ENCODE measurements around the gene ADAMTSL2.

ADAMTSL2 gene

DNA sequence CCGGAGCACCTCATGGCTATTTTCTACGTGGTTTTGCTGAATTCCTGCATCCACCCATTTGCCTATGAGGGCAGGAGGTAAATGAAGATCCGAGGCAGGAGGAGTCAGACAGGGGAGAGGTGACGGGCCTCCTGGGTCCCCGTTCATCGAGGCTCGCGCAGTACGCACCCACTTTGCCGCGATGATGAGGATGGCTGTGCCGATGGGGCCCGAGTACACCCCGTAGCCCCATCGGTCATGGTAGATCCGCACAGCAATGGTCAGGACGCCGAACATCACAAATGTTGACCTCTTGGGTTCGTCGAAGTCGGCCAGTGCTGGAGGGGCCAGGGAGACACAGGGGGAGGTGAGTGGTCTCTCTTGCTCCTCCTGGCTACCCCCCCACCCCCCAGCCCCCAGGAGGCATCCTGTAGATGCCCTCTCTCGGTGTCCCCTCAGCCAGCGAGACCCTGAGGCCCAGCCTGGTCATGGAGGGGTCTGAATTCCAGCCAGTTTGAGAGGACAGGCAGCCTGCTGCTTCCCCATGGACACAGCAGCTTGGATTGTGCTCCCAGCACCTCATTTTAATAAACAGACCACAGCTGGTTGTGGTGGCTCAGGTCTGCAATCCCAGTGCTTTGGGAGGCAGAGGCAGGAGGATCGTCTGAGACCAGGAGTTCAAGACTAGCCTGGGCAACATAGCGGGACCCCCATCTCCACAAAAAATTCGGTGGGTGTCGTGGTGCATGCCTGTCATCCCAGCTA, 15.6 kb upstream of the ADAMTSL2 start:
- no peak for DNase-seq

DNA sequence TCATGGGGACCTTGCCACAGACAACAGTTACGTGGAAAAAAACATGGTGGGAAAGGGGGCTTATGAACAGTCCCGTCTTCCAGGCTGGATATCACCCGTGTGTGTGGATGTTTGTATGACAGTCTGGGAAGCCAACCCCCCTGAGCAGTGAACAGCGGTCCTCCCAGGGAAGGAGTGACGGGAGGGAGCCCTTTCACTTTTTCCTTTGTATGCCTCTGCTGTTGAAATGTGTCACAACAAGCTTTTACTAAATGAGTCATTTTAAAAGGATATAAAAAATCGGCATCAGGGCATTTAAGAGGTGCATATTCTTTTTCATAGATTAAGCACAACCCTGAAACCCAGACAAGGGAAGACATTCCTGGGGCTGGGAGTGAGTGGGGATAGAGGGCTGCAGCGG, 14.8 kb upstream of the ADAMTSL2 start:
- no peak for DNase-seq

DNA sequence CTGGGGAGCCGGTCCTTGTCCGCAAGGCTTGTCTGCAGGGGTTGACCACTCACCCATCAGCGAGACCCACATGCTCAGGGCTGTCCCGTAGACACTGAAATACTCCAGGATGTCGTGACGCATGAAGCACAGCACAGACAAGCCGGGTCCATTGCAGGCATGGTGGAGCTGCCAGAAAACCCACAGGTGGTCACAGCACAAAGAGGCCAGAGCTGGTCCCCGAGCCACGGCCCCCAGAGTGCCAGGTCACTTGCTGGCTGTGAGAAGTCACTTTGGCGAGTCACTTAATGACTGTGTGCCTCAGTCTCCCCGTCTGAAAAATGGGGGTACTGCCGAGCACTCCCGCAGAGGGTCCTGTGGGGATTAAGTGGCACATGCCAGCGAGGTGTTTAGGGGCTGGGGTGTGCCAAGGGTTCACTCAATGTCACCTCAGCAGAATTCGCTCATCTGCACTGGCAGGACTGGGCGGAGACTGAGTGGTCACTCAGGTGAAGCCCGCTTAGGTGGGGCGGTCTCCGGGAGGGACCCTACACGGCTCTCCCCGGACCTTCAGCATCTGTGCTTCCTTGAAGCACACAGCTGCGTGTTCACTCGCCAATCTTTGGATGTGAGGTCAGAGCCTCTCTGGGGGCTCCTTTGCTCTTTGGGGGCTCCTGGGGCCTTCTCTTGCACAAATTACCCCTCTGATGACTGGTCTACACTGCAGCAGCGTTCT, 14.2 kb upstream of the ADAMTSL2 start:
- no peak for DNase-seq

DNA sequence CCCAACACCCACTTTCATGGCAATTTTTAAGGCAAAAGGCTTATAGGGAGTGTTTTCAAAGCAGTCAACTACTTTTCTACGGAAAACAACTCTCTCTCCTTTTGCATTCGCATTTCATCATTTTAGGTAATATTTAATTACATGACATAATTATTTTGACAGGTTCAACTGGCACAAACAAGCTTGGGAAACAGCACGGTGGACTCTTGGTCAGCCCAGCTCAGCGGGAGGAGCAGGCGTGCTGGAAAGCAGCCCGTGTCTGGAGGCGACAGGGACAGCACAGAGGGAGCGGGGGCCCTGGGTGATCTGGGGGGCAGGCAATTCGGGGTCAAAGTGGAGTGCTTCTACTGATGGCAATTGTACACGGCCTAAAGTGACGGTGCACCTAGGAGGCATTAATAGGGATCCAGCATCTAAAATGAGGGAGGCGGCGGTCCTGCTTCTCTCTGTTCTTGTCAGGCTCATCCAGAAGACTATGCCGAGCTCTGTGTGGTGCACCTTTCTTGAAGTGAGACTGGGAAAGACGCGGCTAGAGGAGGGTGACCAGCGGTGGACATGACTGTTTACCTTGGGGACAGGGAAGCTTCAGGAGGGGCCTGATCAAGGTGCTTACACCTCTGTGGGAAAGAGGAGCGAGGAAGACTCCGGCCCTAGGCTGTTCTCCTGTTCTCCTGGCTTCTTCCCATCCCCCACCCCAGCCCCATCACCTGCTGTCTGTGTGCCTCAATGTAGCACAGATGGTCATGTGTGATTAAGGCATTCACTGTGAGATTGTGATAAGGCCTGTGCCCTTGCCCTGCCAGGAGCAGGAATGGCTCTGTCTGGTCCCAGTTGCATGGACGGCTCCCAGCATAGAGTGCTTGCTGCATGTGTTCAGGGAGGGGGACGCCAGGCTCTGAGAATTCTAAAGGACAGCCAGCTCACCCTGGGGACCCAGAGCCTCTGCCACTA, 13.1 kb upstream of the ADAMTSL2 start:
- DNase-seq, result no peak

DNA sequence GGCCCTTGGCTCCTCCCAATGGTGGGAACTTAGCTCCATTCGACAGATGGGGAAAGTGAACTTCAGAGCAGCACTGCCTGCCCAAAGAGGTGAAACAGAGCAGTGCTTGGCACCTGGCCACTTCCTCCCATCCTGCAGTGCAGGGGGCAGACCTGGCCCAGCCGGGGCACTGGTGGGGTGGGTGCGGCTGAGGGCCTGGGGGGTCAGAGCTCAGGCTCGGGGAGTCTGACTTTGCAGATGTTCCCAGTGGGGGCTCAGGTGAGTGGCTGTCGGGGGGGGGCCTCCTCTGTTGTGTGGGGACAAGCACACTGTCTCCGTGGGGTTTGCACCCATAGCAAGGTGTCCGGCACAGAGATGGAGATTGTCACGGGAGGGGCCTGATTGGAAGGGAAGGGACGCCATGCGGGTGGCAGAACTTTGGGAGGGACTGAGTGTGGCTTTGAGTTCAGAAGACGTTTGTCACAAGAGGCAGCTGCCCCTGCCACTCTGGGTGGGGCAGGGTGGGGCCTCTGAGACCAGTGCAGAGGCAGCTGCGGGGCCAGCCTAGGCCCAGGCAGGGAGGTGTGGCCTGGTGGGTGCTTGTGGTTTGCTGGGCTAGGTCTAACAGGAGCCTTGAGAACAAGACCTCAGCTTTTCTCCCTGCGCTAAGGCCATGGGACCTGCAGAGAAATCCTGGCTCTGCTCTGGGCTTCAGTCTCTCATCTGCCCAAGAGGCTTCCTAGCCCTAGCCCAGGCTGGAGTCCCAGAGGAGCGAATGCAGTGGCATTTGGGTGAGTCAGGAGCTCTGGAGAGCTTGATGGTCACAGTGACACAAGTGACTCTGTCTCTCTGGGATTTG, 12.2 kb upstream of the ADAMTSL2 start:
- no peak for DNase-seq

DNA sequence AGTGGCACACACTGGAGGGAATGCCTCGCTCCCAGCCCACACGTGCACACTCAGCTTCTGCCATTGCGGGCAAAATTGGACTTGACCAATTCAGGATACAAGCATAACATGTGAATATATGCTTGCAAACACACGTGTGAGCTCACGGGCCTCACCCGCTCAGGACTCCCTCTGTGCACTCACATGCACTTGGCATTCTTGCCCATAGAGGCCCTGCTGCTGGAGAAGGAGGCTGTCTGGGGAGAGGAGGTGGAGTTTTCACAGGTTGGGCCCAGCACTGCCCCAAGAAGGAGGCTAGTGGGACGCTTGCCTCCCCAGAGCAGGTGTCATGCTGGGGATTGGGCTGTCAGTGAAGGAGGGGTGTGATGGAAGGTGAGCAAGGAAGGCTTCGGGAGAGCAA, 11.4 kb upstream of the ADAMTSL2 start:
- DNase-seq, result no peak

DNA sequence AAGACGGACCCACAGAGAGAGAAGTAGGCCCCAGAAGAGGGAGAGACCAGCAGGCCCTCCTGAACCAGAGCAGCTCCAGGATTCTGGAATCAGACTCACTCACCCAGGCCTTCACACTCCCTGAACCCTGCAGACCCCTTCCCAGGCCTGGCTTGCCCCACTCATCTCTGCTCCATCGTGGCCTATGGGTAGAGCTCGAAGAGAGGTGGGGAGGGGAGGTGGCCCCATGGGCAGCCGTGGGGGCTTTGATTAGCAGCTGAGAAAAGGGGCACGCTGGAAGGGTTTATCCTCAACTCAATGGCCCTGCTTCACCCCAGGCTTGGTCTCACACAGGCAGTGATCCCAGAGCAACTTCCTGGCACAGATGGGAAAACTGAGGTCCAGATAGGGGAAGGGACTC, 10.4 kb upstream of the ADAMTSL2 start:
- DNase-seq, result no peak

DNA sequence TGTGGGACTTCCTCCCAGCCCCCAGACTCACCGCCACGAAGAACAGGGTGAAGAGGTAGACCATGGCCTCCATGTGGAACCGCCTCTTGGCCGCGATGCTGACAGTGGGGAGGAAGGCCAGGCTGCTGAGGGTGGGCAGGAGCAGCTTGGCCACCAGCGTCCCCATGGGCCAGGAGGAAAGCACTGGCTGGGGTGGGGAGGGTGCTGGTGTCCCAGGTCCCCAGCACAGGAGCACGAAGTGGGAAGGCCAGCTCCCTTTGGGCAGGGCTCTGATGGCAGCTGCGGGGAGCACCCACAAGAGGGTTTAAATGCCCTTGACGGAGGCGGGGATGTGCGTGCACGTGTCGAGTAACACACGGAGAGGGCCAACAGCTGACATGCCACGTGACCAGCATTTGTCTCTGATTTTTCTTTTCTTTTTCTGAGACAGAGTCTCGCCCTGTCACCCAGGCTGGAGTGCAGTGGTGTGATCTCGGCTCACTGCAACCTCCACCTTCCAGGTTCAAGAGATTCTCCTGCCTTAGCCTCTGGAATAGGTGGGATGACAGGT, 9.8 kb upstream of the ADAMTSL2 start, which contains the start of gene MYMK:
Gene MYMK, minus strand, starts transcription at position 281 of the 550 bp plus-strand sequence. Its CDS starts 115 bp downstream, at position 166.
- DNase-seq, result no peak

DNA sequence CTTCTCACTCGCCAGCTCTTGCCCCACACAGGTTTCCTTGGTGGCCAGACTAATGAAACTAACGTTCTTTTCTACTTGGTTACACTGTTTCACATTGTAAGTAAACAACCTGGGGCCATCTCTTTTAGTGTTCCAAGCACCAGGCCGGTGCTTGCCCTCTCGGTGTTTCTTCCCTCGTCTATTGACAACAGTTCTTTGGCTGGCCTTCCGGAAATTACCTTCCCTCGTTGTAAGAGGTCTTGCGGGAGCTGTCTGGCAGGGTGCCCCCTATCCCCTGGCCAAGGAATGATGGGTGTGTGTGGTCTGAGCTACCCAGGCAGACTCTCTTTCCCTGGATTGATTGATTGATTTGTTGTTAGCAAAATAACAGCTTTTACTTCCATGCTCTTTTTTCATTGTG, 8.8 kb upstream of the ADAMTSL2 start:
- DNase-seq, result no peak

DNA sequence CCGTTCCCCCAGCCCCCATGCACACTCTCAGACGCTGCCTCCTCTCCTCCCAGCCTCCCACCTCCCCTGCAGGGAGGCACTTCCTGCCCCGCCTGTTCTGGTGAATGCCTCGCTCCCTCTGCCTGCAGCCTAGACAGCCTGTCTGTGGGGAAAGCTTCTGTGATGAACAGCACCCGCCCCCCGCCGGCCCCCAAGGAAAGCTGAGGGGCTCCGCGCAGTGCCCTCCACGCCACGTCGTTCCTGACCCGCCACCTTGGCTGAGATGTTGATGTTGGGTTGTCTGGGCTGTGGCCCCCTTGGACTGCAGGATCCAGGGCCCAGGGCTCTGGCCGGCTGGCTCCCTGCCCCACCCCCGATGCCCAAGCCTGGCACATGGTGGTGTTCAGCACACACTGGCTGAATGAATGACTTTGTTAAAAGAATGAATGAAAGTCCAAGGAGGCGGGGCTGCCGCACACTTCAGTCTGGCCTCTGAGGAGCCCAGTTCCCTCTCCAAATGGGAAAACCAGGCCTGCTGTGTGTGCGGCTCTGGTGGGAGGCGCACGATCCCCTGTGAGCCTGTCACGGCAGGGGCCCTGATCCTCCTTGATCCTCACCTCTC, 7.7 kb upstream of the ADAMTSL2 start:
- no peak for DNase-seq

DNA sequence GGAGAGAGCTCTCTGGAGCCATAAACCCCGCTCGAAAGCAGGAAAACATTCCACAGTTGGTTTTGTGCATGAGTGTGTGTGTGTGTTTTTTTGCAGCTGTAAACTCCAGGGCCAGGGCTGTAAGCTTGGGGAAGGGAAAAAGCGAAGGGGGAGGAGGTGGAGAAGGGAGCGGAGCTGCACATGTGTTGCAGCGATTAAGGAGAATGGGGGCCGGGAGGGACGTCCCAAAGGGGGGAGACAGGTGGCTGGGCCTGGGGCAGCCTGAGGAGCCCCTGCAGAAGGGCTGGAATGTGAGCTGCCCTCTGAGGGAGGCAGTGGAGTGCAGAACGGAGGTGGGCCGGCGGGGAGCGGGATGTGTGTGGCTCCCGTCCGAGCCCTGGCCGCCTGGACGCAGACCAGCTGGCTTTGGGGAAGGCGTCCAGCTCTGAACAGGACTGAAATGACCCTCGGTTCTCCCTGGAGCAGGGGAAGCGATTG, 7.0 kb upstream of the ADAMTSL2 start:
- no peak for DNase-seq

DNA sequence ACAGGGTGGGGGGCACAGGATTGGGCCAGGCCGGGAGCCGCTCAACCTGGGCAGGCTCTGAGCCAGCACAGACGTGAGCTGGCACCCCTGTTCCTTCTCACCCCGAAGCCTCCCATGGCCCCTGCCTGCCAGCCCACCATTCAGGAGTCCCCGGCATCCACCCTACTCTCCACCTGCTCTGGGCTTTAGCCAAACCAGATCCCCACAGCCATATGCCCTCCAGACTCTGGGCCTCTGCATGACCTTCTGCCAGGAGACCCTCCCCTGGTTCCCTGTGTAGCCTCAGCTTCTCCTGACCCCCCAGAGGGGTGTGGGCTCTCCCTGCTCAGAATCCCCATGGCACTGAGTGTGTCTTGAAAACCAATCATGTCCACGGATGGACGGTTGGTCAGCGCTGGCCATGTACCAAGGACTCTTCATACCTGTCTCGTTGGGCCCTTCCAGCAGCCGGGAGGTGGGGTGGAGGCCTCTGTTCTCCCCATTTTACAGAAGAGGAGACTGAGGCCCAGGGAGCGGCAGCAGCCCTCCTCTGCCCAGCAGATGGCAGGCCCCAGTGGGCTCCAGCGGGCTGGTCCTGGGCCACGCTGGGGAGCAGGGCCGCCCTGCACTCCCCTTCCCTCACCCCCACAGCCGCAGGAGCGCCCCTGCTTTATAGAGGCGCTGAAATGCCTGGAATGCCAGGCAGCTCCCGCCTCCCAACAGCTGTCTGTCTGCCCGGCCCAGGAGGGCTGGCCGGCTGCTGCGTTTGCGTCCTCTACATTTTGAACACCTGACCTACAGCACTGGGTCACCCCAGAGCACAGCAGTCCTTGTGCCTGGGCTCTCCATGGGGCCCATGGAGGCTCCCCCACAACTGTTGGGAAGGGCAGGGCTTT, 6.3 kb upstream of the ADAMTSL2 start:
- no peak for DNase-seq

DNA sequence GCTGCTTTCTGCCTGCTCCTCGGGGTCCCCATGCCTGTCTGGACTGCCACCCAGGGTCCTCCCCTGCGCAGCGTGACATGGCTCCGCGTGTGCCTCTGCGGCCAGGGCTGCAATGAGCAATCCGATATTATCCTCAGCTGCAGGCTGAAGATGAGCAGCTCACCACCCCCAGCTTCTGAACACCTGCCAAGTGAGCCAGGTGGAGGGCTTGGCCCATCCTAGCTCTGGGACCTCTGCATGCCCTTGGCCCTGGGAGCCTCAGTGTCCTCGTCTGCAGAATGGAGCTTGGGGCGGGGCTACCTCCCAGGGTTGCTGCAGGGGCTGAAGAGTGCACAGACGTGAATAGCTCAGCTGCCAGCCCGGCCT, 5.6 kb upstream of the ADAMTSL2 start:
- DNase-seq, result no peak

DNA sequence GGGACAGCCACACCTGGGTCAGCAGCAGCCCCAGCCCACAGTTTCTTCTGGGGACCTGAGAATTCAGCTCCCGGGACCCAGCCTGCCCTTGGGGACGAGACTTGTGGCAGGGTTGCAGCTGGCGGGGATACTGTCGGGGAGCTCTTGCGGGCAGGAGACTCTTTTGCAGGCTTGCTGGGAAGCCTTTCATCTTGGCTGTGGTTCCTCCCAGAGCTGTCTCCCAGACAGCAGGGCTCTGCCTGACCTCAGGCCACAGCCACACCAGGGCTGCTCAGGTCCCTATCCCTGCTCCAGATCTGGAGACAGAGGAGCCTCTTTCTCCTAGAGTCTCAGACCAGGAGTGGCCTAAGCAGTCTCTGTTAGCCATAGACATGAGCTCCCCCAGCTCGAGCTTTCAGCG, 5.0 kb upstream of the ADAMTSL2 start:
- DNase-seq, result no peak

DNA sequence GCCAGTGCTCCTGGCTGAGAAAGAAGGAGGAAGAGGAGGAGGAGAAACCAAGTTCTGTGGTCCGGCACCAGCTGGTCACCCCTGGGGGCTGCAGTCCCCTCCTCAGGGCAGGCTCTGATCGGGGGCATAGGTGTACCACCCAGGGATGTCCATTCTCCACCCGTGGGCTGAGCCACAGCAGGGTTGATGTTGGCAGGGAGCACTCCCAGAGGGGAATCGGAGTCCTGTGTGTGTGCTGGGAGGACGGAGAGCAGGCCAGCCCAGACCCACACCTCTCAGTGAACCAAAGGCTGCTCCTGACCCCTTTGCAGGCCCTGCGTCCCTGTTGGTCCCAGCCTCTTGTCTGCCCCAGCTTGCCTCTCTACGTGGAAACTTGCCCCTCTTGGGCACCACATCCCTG, 4.6 kb upstream of the ADAMTSL2 start:
- DNase-seq, result no peak

DNA sequence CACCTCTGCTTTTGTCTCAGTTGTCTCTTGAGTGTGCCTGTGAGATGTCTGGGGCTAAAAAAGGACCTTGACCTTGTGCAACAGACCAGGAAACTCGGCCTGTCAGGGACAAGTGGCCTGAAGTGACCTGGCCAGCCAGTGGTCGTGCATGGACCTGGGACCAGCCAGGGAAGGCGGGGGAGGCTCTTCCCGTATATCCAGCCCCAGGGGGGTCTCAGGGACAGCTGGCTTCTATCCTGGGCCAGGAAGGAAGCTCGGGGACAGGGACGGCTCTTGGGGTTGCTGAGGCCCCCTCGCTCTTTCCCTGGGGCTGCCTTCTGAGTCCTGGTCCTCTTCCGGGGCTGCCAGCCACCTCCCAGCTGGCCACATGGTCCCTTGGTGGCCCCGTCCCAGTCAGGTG, 3.2 kb upstream of the ADAMTSL2 start:
- no peak for DNase-seq

DNA sequence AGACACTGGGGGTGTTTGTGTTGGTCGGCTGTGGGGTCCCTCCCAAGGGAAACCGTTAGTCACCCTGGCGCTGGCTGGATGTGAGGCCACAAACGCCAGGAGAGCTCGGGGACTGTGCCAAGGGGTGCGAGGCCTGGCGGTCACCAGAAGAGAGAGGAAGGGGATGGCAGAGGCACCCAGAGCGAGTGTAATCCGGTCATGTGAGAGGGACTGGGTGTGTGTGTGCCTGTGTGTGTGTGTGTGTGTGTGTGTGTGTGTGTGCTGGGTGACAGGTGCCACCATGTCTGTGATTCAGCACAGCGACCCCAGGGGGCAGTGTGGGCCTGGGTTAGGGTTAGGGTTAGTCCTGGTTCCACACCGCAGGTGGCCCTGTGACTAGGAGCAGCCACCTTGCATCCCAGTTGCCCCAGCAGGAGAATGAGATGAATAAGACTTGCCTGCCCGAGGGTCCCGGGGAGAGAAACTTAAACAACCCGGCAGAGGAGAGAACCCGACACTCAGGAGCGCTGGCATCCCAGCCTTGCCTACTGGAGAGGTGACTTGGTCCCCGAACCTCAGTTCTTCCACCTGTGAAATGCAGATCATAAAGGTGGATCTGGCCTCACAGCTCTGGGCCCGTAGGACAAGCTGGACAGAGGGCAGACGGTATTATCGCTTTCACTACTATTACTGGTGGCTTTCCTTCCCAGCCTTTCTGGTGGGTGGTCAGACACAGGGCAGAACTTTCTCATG, 1.4 kb upstream of the ADAMTSL2 start:
- peak; percentile 65 for DNase-seq

DNA sequence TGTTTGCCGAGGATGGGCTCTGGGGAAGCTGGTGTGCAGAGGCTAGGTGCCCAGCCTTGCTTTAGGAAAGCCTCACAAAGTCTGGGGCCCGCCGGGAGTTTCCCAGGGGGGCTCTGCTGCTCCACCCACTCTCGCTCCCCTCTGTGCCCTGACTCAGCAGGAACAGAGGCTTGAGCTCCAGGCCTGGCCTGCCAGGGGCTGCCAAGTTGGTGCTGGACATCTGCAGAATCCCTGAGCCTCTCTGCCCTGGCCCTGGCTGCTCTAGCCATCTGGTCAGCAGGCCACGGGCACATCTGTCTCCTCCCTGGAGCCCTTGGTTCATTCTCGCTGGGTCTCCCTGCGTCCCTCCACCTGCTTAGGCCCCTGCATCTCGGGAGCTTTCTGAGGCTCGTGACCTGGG, 647 bp upstream of the ADAMTSL2 start:
- DNase-seq, result no peak

DNA sequence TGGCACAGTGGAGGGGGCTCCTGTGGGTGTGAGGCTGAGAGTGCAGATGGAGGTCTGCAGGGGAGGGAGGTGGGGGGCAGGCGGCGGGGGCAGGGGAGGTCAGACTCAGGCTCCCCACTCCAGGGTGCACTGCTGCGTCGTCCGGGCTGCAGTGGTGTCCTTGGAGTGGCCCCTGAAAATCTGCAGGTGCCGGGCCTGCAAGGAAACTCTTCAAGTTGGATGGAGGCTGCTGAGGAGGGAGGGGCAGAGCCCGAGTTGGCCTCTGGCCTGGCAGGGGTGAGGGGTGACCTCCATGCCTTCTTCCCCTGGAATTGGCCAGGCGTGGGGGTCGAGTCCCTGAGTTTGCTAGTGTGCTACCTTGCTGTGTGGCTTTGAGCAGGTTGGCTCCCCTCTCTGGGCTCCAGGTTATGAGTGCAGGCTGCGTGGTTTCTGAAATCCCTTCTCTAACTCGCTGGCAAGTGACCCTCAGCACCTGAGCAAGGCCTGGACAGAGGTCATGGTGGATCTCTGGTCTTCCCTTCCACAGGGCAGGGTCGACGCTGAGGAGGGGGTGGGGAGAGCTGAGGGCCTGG, 888 bp downstream of the ADAMTSL2 start:
- DNase-seq, result no peak

DNA sequence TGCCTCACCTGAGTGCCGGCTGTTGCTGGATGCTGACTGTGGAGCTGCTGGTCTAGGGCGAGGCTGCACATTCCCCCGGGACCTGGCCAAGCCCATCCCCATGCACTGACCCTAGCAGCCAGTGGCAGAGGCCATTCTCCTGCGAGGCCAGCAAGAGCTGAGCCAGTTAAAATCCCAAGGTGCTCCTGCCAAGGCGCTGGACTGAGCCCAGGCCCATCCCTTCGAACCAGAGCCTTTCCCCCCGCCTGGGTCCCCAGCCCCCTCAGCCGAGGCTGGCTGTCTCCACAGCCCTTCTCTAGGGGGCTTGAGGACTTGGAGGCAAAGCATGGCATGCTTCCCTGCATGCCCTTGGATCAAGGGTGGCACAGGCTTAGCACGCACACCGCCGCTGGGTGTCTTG, 1.6 kb downstream of the ADAMTSL2 start:
- no peak for DNase-seq
